ENCODE results near the gene COMMD1.
"Not testable (repeated sequence)": the region's sequence is repeated elsewhere in the genome, so short reads cannot be mapped to it uniquely, and the experiment has no call there.

Gene COMMD1

DNA sequence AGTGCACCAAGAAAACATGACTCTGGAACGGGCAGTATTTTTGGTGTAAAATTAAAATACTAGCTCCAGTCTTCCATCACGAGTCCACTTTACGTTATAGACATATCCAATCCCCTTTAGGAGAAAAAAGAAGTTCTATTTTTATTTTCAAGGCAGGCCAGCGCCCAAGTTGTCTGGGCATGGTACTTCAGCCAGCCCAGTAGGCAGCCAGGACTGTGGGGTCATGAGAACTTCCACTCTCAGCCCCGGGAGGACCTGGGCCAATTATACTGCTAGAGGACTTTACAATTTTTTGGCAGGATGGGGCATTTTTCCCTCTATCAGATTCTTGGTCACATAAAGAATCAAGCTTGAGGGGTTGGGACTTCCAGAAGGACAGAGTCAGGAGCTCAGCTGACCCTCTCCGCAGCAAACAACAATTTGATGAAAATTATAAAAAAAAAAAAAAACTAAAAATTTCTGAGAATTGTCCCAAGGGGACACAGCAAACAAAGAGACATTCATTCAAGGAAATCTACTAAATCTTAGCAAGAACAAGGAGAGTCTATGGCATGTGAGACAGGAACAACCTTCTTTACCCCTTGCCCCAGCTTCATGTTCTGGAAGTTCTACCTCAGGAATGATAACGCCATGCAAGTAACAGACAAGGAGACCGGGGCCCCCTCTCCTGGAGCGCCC is 253.1 kb downstream of the COMMD1 start:
- no peak for TF ChIP-seq CTCF (IDR thresholded peaks at IDR 0.05; ENCODE audit: unreplicated experiment in 3 of 3)
- no peaks in the 10 kb centered on the region for H3K4me1 Mint-ChIP-seq
- H3K9me3 Mint-ChIP-seq, result peaks cover 9% of the 10 kb centered on the region
- no peaks in the 10 kb centered on the region for H3K27me3 Mint-ChIP-seq (ENCODE audit: low read depth)
- no peak overlapping the region for H3K27ac Mint-ChIP-seq
- peaks cover 23% of the 10 kb centered on the region for H3K36me3 Mint-ChIP-seq (ENCODE audit: low read depth)
- H3K4me3 Mint-ChIP-seq, result no peak overlapping the region

DNA sequence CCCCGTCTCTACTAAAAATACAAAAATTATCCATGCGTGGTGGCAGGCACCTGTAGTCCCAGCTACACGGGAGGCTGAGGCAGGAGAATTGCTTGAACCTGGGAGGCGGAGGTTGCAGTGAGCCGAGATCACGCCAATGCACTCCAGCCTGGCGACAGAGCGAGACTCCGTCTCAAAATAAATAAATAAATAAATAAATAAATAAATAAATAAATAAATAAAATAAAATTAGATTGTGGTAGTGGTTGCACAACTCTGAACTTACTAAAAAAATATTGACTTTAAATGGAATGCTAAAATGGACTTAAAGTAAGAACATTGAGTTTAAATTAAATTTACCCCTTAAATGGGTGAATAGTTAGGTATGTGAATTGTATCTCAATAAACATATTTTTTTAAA is 255.2 kb downstream of the COMMD1 start:
- not testable (repeated sequence) for H3K9me3 Mint-ChIP-seq

GRCh38 chr2:62163106-62163831 is 257.8 kb downstream of the COMMD1 start:
- Mint-ChIP-seq H3K27ac (no peak overlapping the region), H3K36me3 (ENCODE audit: low read depth) (no peaks in the 10 kb centered on the region), H3K9me3 (no peaks in the 10 kb centered on the region), H3K27me3 (ENCODE audit: low read depth) (no peaks in the 10 kb centered on the region), H3K4me3 (no peak overlapping the region), H3K4me1 (no peaks in the 10 kb centered on the region)
- no peak for TF ChIP-seq CTCF (IDR thresholded peaks at IDR 0.05; ENCODE audit: unreplicated experiment in 3 of 3)

More for the DNA sequence above, 255.2 kb downstream of the COMMD1 start:
- H3K4me1 Mint-ChIP-seq; H3K27me3 Mint-ChIP-seq (ENCODE audit: low read depth); H3K27ac Mint-ChIP-seq; H3K4me3 Mint-ChIP-seq: not testable (repeated sequence)
- peaks cover 10% of the 10 kb centered on the region for H3K36me3 Mint-ChIP-seq (ENCODE audit: low read depth)

GRCh38 chr2:62163834-62164233 is 258.4 kb downstream of the COMMD1 start:
- Mint-ChIP-seq H3K4me3 (no peak overlapping the region), H3K36me3 (ENCODE audit: low read depth) (no peaks in the 10 kb centered on the region), H3K27ac (no peak overlapping the region), H3K9me3 (no peaks in the 10 kb centered on the region), H3K4me1 (no peaks in the 10 kb centered on the region), H3K27me3 (ENCODE audit: low read depth) (no peaks in the 10 kb centered on the region)
- TF ChIP-seq CTCF (IDR thresholded peaks at IDR 0.05; ENCODE audit: unreplicated experiment in 3 of 3), result no peak

DNA sequence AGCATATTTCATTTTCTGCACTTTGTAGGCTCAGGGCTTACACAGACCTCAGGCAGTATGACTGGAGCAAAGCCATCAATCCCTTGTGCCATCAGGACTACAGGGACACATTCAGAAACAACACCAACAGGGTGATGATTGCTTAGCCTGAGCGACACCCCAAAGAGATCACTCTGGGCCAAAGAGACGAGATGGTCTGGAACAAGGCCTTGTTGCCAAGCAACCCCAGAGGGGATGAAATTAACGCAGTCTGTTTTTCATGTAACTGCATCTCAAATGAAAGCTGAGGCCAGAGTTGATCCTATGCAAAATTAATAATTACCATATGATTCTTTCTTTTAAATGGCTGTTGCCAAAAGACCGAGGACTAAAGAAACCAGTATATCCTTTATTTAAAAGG is 270.3 kb downstream of the COMMD1 start:
- H3K27ac Mint-ChIP-seq, result peak overlapping the region in 1 of 3 experiments; percentile 1
- no peaks in the 10 kb centered on the region for H3K27me3 Mint-ChIP-seq (ENCODE audit: low read depth)
- no peaks in the 10 kb centered on the region for H3K36me3 Mint-ChIP-seq (ENCODE audit: low read depth)
- TF ChIP-seq CTCF (IDR thresholded peaks at IDR 0.05; ENCODE audit: unreplicated experiment in 3 of 3), result no peak
- H3K4me1 Mint-ChIP-seq, result peaks cover 15% of the 10 kb centered on the region
- H3K9me3 Mint-ChIP-seq, result no peaks in the 10 kb centered on the region
- H3K4me3 Mint-ChIP-seq, result no peak overlapping the region

GRCh38 chr2:62176801-62177200 is 271.3 kb downstream of the COMMD1 start:
- H3K4me3 Mint-ChIP-seq, result no peak overlapping the region
- H3K9me3 Mint-ChIP-seq, result no peaks in the 10 kb centered on the region

More at GRCh38 chr2:62176801-62177200, 271.3 kb downstream of the COMMD1 start:
- Mint-ChIP-seq H3K27me3 (ENCODE audit: low read depth) (no peaks in the 10 kb centered on the region), H3K4me1 (peaks cover 15% of the 10 kb centered on the region), H3K36me3 (ENCODE audit: low read depth) (no peaks in the 10 kb centered on the region), H3K27ac (no peak overlapping the region)
- TF ChIP-seq CTCF (IDR thresholded peaks at IDR 0.05; ENCODE audit: unreplicated experiment in 3 of 3), result no peak
